IPS DF 4.7 (cell line): ENCODE data around the gene SCFD2.
"Not testable (repeated sequence)": the region's sequence is repeated elsewhere in the genome, so short reads cannot be mapped to it uniquely, and the experiment has no call there.

Experiments used
- DNase-seq: peaks from one replicate; pipeline ENCODE4 v3.0.0-alpha.2; 2013; ENCODE audit warnings: low spot score; ENCODE audit errors: extremely low read depth

The SCFD2 gene

DNA sequence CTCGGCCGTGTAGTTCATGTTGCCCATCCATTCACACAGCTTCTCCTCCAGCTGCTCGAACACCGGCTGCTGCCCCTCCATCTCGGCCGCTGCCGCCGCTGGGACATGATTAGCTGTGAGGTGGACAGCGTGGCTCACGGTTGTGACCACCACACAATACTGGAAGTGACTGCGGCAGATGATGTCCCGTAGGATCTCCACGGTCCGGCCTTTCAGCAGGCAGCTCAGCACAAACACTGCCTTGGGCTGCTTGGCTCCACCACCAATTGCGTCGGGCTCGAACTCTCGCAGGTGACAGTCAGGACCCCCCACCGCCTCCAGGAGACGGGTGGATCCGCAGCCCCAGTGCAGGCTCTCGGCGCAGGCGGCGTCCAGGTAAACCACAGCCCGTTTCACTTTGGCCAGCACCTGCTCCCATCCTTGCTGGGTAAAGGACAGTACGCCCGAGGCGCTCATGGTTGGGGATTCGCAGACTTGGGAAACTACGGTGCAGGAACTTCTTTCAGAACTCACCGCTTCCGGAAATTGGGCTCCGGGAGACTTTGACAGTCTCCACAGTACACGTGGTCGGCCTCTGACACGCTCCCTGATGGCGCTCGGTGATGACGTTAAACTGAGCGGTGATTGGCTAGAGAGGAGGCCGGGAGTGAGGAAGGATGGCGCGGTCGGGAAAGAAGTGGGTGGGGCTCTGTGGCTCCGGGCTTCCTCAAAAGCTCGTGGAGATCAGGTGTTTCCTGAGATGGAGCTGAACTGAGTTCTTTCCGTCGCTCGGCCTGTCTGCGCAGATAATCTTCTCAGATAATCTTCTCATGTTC, at the start of gene SCFD2:
Gene SCFD2, minus strand, starts transcription at position 576 of the 815 bp plus-strand sequence.
- DNase-seq = peak; percentile 91

DNA sequence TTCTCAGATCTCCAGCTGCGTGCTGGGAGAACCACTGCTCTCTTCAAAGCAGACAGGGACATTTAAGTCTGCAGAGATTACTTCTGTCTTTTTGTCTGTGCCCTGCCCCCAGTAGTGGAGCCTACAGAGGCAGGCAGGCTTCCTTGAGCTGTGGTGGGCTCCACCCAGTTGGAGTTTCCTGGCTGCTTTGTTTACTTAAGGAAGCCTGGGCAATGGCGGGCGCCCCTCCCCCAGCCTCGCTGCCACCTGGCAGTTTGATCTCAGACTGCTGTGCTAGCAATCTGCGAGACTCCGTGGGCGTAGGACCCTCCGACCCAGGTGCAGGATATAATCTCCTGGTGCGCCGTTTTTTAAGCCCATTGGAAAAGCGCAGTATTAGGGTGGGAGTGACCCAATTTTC, 43.6 kb upstream of the SCFD2 start:
- not testable (repeated sequence) for DNase-seq

DNA sequence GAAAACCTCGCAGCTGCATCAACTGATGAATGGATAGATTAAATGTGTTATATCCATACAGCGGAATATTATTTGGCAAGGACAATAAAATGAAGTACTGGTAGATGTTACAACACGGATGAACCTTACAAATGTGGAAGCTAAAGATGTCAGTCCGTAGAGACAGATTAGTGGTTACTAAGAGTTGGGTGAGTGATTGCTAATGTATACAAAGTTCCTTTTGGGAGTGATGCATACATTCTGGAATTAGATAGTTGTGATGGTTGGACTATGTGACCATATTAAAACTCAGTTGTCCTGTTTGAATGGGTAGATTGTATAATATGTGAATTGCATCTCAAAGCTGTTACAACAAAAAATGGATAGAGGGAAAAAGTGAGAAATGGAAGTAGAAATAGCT, 14.4 kb upstream of the SCFD2 start:
- no peak for DNase-seq

DNA sequence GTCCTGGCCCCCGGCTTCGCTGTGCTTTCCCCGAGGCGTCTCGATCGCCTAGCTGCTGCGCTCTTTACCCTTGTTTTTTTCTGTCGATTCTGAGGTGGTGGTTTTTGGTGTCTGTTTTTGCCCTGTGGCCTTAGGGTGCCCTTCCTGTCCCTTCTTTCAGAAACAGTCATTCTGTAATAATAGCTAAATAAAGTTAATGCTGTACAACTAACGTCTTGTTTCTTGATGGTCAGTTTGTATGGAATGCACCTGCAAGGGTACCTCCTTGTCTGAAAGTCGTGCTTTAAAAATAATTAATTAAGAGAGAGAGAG, 12.3 kb upstream of the SCFD2 start:
- no peak for DNase-seq

DNA sequence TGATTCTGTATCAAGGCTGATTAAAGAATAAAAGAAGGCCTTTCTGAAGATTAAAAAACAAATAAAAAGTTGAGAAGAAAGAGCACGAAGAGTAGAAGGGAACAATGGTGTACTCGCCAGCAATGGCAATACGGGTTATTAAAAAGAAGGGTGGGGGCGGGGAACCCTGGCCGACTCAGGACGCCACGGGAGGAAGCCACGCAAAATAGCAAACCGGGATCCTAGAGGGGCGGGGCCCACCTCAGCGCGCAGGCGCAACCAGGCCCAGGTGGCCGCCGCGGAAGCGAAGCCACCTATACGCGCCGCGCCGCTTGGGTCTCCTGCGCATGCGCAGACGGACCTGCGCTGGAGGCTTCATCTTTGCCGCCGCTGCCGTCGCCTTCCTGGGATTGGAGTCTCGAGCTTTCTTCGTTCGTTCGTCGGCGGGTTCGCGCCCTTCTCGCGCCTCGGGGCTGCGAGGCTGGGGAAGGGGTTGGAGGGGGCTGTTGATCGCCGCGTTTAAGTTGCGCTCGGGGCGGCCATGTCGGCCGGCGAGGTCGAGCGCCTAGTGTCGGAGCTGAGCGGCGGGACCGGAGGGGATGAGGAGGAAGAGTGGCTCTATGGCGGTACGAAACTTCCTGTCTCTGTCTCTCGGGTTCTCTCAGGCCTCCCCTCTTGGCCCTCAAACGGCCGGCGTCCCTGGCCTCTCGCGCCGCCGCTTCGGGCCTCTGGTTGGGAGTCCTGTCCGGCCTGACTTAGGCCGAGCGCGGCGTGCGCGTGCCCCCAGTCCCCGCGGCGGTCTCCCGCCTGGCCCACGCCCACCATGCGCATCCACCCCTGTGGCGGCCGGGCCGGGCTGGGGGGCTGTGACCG, 11.7 kb upstream of the SCFD2 start, which contains the start of gene FIP1L1:
Gene FIP1L1, plus strand, starts transcription at position 323 of the 852 bp plus-strand sequence. Its CDS starts 198 bp downstream, at position 521.
- DNase-seq = peak; percentile 46

DNA sequence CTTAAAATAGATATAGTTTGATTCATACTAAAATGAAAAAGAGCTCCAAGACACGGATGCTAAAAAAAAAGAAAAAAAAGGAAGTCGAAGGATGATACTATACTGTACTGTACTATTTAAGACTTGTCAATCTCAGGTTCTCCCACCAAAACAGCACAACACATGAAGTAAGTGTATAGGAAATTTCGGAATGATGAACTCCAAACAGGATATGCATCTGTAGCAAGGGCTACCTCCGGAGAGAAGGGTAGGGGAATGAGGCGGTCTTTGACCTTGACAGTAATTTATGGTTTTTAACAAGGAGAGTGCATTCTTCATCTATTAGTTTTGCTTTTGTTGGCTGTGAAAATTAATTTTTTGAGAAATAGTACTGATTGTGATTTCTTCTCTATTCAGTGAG, 11.0 kb upstream of the SCFD2 start:
- DNase-seq = no peak

DNA sequence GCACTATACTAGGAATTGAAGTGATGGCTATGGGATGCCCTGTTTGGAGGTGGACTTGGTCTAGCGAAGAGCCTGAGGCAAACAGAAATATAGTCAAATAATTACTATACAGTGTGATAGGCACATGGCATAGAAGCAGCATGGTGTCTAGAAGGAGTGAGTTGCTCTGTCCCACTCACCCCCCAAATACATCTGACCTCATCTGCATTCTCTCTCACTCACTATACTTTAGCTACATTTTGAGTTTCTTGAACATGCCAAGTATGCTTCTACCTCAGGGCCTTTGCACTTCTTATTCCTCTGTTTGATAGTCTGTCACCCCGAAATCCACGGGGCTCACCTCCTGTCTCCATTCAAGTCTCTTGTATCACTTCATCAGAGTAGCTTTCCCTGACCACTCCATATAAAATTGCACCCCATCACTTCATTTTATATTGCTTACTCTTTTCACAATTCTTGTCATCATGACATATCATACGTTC, 9.0 kb upstream of the SCFD2 start:
- DNase-seq = no peak

DNA sequence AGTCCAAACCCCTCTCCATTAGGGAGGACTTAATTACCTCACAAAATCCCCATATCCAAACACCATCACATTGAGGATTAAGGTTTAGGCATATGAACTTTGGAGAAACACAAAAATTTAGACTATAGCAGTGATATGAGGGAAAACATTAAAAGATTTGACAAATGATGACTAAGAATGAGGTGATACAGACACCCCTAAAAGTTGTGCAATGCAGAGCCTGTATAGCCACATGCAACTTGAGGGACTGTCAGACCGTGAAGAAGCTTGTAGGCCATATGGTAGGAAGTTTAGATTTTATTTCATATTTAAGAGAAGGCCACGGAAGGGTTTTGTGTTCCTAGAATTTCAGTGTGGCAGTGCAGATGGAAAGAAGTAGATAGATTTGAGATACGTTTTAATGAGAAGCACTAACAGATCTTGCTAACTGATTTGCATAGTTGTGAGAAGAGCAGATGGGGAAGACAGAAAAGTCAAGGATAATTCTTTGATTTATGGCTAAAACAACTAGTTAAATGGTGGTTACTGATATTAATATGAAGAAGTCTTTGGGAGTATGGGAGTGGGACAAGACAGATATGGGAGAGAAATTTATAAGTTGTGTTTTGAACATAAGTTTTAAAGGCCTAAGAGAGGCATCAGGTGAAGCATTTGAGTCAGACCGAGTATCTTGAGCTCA, 6.1 kb upstream of the SCFD2 start:
- DNase-seq = no peak

DNA sequence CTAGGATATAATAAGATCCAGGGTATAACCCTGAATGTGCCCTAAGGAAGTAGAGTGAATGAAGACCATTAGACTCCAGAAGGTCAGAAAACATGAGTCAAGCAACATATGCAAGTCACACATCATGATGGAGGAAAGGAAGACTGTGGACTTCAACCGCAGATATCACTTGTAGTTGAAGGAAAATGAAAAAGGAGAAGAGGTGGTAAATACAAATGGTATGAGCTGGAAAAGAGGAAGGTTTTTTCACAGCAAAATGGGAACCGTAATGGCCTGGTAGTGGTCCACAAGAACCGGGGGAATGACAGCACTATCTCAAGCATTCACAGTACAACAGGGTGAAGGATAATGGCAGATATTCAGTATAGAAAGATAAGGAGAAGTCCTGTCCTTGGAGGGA, 5.2 kb upstream of the SCFD2 start:
- DNase-seq = no peak

DNA sequence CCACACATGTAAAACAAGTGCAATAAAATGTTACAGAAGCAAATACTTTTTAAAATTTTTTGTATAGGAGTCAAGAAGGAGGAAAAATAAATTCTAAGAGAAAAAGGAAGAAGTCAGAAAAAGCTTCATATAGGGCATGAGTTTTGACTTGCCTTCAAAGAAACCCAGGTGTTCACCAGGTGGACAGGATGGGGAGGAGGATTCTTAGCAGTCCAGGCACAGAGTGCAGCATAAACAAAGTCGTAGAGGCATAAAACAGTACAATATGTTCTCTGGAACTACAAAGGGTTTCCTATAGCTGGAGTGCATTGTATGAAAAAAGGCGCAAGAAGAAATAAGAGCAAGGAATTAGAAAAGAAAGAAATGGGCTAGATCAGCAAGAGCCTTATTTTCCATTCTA, 1.9 kb upstream of the SCFD2 start:
- DNase-seq = no peak

DNA sequence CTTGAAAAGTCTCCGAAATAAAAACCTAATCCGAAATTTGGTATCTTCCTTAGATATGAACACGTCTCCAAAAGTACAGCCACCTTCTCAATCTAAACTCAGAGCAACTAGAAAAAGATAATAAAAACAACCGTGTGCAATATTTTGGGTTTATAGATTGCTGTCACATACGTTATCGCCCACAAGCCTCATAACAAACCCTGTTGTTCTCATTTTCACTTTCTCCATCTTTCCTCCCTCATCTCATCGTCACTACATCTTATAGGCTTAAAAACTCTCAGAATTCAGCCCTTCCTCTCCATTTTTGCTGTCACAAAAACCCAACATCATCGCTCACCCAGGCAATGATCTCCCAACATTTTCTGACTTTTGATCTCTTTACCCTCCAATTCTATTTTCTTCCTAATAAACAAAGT, 448 bp upstream of the SCFD2 start:
- no peak for DNase-seq

DNA sequence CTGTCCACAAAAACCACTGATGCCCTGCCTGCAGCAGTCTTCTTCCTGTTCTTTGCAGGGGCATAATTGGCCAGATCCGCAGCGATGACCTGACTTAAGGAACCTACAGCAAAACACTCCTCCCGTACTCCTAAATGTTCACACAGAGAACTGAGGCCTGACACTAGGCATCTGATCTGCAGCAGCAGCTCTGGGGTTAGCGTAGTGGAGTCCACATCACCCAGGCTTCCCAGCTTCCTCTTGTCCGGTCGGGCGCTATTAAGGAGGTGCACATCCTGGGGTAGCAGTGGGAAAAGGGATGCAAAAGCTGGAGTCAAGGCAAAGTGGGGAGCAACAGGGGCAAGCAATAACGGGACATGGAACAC, 758 bp downstream of the SCFD2 start:
- DNase-seq = no peak

DNA sequence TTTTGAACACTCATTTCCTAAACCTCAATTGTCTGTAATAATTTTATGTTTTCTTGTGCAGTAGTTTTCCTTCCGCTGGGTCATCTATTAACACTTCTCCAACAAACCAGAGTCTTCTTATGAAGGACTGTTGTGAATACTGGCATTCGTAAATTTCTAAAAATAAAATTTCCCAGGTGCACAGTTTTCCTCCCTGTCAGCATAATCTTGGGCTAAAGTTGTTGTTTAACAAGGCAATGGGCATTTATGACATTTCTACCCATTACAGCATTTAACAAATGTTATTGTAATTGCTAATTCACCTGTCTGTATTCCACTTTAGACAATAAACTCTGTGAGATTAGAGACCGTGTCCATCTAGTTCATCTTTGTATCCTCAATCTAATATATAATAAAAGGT, 1.2 kb downstream of the SCFD2 start:
- no peak for DNase-seq

DNA sequence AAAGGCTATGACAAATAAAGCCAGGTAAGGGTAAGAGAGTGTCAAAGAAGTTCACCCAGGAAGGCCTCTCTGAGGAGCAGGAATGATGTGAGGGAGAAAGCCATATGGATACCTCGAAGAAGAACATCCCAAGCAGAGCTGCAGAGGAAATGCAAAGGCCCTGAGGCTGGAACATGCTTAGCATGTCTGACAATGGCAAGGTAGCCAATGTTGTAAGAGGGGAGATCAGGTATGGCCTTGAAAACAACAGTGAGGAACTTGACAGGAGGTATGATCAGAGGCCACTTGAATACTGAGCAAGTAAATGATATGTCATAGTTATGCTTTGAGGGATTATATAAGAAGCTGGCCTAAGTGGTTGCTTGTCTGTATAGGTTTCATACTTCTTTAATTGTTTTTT, 3.8 kb downstream of the SCFD2 start:
- no peak for DNase-seq

DNA sequence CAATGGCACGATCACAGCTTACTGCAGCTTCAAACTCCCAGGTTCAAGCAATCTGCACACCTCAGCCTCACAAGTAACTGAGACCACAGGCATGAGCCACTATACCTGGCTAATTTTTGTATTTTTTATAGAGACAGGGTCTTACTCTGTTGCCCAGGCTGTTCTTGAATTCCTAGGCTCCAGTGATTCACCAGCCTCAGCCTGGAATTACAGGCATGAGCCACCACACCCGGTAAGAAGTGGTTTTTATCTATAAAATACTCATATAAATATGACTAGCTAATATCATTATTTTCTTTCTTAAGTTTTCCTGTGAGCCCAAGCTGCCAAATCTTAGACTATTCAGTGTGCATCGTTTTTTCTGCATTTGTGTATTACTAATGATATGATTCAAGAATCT, 4.4 kb downstream of the SCFD2 start:
- no peak for DNase-seq

DNA sequence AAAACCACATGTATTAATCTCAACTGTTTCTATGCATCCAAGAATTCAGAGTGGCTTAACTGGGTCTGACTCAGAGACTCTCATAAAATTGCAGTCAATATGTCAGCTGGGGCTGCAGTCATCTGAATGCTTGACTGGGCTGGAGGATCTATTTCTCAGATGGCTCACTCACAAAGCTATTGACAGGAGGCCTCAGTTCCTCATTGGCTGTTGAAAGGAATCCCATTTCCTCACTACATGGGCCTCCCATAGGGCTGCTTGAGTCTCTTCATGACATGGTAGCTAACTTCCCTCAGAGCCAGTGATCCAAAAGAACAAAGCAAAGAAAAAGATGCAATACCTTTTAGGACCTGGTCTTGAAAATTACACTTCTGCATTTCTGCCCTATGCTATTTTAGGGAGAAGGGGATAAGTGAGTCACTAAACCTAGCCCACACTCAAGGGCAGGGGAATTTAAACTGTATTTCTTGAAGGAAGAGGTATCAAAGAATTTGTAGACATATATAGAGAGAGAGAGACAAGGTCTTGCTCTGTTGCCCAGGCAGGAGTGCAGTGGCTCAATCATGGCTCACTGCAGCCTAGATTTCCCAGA, 9.8 kb downstream of the SCFD2 start:
- DNase-seq = no peak

DNA sequence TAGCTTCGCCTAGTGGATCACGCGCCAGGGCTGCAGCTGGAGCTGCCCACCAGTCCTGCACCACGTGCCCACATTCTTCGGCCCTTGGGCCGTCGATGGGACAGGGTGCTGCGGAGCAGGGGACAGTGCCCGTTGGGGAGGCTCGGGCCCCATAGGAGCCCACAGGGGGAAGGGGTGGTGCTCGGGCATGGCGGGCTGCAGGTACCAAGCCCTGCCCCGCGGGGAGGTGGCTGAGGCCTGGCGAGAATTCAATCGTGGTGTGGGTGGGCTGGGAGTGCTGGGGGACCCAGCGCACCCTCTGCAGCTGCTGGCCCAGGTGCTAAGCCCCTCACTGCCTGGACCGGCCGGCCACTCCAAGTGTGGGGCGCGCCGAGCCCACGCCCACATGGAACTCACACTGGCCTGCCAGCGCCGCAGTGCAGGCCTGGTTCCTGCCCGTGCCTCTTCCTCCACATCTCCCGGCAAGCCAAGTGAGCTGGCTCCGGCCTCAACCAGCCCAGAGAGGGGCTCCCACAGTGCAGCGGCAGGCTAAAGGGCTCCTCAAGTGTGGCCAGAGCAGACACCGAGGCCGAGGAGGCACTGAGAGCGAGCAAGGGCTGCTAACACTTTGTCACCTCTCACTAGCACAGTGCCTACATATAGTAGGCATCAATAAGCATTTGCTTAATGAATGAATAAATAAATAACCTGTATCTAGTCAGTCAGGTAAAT, 11.7 kb downstream of the SCFD2 start:
- no peak for DNase-seq

DNA sequence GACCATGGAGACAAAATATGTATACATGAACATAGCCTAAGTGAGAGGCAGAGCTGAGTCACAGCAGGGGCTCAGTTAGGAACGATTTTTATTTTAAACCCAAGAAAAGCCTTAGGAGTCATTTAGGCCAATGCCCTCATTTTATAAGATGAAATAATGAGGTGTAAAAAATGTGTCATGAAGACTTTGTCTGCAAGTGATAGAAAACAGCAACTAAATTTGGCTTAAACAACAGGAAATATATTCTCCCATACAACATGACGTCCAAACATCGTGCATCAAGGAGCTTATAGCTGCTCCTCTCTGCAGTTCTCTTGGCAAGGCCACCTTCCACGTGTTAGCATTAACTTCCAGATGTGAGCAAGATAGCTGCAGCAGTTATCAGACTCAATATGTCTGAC, 16.8 kb downstream of the SCFD2 start:
- DNase-seq = no peak

DNA sequence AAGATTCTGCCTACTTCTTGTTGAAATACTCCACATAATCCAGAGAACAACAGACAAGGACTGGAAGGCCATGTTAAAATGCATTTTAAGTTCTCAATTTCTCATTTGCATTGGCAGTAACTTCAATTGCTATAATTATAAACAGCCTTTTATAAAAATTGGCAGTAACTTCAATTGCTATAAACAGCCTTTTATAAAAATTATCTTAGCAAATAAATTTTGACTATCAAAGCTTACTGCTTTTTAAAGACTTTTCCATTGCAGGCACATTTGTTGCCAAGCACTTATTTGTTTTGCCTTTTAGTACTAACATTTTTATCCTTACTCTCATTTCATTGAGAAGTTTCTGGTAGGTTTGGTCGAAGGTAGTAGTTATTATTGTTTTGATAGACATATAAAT, 17.8 kb downstream of the SCFD2 start:
- DNase-seq = no peak

DNA sequence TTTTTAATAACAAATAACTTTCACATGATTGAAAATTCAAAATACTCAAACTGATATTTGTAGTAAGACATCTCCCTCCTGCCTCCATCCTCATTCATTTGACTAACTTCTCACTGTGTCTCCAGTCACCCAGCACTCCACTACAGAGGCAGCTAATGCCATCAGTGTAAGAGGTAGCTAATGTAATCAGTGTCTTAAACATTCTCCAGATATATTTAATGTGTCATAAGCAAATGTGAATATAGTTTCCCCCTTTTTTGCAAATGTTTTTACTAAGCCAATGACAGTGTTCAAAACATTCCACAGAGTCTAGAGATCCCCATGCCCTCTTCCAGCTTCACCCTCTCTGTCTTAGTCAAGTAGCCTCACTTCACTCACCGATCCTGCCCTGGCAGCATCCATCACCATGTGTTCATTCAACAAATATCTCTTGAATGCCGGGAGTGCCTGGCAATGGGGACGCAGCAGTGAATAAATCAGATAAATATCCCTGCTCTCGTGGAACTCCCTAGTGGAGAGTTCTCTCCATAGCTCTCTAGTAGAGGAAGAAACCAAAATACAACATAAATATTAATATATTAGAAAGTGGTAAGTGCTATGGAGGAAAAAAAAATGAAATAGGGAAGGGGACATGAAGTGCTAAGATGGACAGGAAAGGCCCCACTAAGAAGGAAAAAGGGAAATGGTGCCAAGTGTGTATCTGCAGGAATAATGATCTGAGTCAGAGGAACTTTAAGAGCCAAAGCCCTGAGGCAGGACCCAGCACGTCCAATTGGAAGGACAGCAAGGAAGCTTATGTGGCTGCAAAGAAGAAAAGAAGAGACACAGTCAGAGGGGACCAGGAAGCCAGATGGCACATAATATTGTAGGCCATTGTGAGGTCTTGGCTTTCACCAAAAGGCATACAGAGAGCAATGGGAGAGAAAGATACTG, 18.7 kb downstream of the SCFD2 start:
- no peak for DNase-seq
